Spinal cord (tissue), 10 donors: ENCODE results near the gene TRIM4. TPM values are rescaled to one million over a fixed set of nuclear protein-coding genes. Genes with fewer than 3 reads are reported as not detected.

Source experiments
- DNase-seq, 6 donors: peaks; one replicate each; pipeline versions ENCODE4 v3.0.0 to v3.0.0-alpha.2; 2013 to 2015; ENCODE audit warnings: low spot score in 6 of 6, low read depth in 4 of 6
- H3K27ac ChIP-seq: one replicate; pipeline ENCODE4 v1.5.1; 2013; ENCODE audit warnings: low read depth, low read length, control low read depth
- H3K27me3 ChIP-seq: one replicate; pipeline ENCODE4 v1.6.1; 2013; ENCODE audit warnings: low read length; ENCODE audit not compliant: control insufficient read depth, insufficient read depth
- H3K36me3 ChIP-seq: one replicate; pipeline ENCODE4 v1.6.1; 2013; ENCODE audit warnings: low read length; ENCODE audit not compliant: control insufficient read depth, insufficient read depth
- H3K4me1 ChIP-seq: one replicate; pipeline ENCODE4 v1.6.1; 2013; ENCODE audit warnings: low read length; ENCODE audit not compliant: control insufficient read depth, insufficient read depth
- H3K4me3 ChIP-seq: one replicate; pipeline ENCODE4 v1.5.1; 2013; ENCODE audit warnings: low read depth, low read length, control low read depth
- H3K9me3 ChIP-seq: one replicate; pipeline ENCODE4 v1.6.1; 2013; ENCODE audit warnings: low read length; ENCODE audit not compliant: control insufficient read depth, insufficient read depth
- WGBS: methylation state at CpG from one replicate; pipeline ENCODE4 v1.1.5; 2013; ENCODE audit warnings: missing lambda C conversion rate; ENCODE audit not compliant: insufficient coverage; 5-methylcytosine and 5-hydroxymethylcytosine counted together
- polyA plus RNA-seq, 2 donors: library from polyadenylated mRNA; unstranded; fragments of 120-200 nt; gene quantifications; one replicate each; pipeline ENCODE4 v1.2.1, GENCODE V29; 2013; ENCODE audit not compliant: insufficient read length in 2 of 2
- small RNA-seq: library from RNA; depleted of rRNA; stranded (forward); fragments of <200 nt; gene quantifications from one replicate; pipeline ENCODE3, GENCODE V24; 2014; ENCODE audit warnings: low replicate concordance
- total RNA-seq, 2 donors: library from RNA; depleted of rRNA in 1 of 2; stranded (reverse); fragments of 120-200 nt in 1 of 2; fragments of >200 nt in 1 of 2; gene quantifications; one replicate each; pipeline versions ENCODE4 v1.2.3 to v1.2.4, GENCODE V29; 2013 to 2014
- donor health status: healthy.

TRIM4 gene
- total and polyA plus RNA-seq, 4 donors = 16.7 to 32.5 (median 18.8) TPM

DNA sequence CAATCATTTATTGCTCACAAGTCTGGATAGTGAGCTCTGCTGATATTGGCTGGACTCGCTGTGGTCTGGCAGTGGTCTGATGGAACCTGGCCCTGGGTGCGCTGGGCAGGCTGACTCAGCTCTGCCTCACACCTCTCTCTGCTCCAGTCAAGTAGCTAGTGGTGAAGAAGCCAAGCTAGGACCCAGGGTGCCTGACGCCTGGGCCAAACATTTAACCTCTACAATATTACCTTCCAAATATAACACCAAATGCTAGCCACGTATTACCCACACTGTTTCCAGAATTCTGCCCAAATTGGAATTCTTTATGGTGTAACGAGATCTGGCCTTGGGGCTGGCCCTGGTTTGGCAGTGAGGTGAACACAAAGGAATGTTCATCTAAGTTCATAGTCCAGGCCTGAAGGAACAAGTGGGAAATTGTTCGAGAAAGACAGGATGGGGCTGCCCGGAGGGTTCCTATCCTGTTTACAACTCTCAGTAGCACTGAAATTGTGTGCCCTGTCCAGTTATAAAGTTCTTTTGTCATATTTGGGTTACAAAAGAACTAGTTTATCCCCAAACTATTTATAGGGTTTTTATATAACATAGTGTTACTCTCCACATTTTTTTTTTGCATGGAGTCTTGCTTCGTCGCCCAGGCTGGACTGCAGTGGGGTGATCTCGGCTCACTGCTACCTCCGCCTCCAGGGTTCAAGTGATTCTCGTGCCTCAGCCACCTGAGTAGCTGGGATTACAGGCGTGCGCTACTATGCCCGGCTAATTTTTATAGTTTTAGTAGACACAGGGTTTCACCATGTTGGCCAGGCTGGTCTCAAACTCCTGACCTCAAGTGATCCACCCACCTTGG, 58.8 kb downstream of the TRIM4 start:
- H3K27me3 ChIP-seq = no peaks in the 10 kb centered on the region
- no peaks in the 10 kb centered on the region for H3K4me1 ChIP-seq
- H3K4me3 ChIP-seq = no peak overlapping the region
- WGBS = 87% methylated on average over 12 of the region's 15 CpGs
- H3K9me3 ChIP-seq = peaks cover 5% of the 10 kb centered on the region
- H3K36me3 ChIP-seq = no peaks in the 10 kb centered on the region
- H3K27ac ChIP-seq = peak overlapping the region; percentile 58
- DNase-seq = peak in 1 of 6 donors; percentile 5

DNA sequence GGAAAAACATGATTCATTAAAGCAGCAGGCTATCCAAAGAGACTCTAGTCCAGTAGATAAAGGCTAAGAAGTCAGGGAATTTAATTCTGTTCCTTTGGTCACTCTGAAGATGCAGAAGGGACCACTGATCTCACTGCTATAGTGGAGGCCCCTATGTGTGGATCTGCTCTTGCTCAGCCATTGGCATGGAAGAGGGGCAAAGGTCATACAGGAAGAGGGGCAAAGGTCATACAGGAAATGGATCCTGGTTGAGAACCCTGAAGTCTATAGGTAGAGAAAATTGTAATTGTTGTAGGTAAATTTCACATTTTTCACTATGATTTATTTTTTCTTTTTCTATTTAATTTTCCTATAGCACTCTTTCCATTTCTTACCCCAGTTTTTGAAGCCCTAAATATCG, 64.1 kb downstream of the TRIM4 start:
- H3K36me3 ChIP-seq = no peaks in the 10 kb centered on the region
- WGBS = no CpG with 5 or more reads among the region's 1 CpG
- H3K27me3 ChIP-seq = no peaks in the 10 kb centered on the region
- H3K4me1 ChIP-seq = no peaks in the 10 kb centered on the region
- H3K27ac ChIP-seq = no peak overlapping the region
- no peaks in the 10 kb centered on the region for H3K9me3 ChIP-seq
- no peak overlapping the region for H3K4me3 ChIP-seq
- no peak for DNase-seq

DNA sequence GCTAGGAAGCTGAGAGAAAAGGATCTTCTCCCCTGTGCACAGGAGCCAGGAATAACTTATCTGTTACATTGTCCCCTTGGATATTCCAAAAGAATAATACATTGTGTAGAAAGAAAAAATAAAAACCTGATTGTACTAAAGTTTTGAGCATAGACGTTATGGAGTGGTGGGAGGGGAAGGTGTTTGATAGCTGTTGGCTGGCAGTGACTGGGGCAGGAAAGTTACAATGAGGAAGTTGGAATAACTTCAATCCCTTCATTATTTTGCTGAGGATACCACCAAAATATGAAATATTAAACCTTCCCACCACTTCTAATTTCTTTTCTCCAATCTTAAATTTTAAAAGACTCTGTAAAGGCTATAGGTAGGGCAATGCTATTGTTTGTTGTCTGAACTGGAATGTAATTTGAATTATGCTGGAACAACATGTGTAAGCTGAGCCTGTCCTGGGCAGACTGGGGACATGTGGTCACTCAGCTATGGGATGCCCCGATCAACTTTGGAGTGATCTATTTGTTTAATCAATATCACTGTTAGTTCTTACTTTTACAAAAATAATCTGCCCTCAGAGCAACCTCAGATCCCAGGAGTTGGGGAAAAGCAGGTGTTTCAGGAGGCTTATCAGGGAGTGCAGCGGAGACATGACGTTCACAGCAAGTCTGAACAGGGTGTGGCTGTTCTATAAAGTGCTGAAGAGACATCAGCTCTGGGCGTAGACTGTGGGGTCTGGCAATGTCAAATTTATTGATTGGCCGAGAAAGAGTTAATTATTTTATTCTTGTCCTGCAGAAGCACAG, 70.7 kb downstream of the TRIM4 start:
- WGBS = no CpG with 5 or more reads among the region's 6 CpGs
- Histone ChIP-seq H3K4me1 (no peaks in the 10 kb centered on the region), H3K36me3 (no peaks in the 10 kb centered on the region), H3K9me3 (no peaks in the 10 kb centered on the region), H3K27ac (no peak overlapping the region), H3K27me3 (no peaks in the 10 kb centered on the region), H3K4me3 (no peak overlapping the region)
- no peak for DNase-seq

DNA sequence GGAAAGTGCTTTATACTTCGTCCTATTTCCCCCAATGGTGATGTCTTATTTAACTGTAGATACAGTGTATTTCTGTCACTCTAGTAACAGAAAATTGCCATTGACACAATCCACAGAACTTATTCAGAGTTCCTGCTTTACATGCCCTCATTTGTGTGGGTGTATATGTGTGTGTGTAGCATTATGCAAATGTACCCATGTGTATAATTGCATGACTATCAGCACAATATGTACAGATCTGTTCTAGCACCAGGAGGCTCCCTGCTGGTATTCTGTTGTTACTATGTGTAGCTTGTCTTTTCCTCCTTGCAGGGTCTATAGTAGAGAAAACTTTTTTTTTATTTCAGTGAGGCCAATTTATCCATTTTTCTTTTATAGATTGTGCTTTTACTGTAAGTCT, 75.0 kb downstream of the TRIM4 start:
- no peak overlapping the region for H3K4me3 ChIP-seq
- H3K36me3 ChIP-seq = no peaks in the 10 kb centered on the region
- DNase-seq = no peak
- no peak overlapping the region for H3K27ac ChIP-seq
- no peaks in the 10 kb centered on the region for H3K9me3 ChIP-seq
- no peaks in the 10 kb centered on the region for H3K27me3 ChIP-seq
- H3K4me1 ChIP-seq = no peaks in the 10 kb centered on the region
- WGBS = no CpG with 5 or more reads among the region's 1 CpG

DNA sequence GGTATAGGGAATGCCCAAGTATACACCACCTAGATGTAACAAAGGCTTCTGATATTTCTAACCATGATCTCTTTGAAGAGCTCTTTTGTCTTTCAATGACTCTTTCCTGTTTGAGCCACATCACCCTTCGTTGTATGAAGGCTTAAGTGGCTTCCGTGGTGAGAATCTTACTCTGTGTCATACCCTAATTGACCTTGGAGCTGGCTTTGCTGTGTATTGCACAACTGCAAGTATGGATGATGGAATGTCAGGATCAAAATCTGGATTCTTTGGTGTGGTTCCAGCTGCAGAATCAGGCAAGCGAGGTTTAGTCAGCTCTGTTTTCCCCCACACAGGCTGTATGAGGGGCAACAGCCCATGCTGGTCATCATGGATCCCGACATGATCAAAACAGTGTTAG, 75.5 kb downstream of the TRIM4 start:
- WGBS = 94% methylated on average over 2 of the region's 4 CpGs
- no peaks in the 10 kb centered on the region for H3K4me1 ChIP-seq

DNA sequence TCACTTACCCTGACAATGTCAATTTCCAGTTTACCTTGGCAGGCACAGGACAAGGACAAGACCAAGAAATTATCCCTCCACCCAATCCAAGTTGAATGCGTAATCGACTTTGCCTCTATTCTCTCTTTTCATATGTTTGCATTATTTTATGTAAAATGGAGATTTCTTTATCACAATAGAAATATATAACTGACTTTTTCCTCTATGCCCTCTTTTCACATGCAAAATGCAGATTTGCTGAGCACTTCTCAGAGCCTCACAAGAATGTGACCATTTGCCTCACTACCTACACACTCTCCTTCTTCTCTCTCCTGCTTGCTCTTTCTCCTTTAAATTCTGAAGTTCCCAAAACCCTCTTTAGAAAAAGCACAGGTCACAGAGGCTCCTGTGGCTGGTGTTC, 76.4 kb downstream of the TRIM4 start:
- DNase-seq = no peak
- H3K9me3 ChIP-seq = no peaks in the 10 kb centered on the region
- no peak overlapping the region for H3K4me3 ChIP-seq
- WGBS = no CpG with 5 or more reads among the region's 2 CpGs
- no peak overlapping the region for H3K27ac ChIP-seq
- H3K4me1 ChIP-seq = no peaks in the 10 kb centered on the region
- no peaks in the 10 kb centered on the region for H3K27me3 ChIP-seq
- no peaks in the 10 kb centered on the region for H3K36me3 ChIP-seq

More for the DNA sequence above, 75.5 kb downstream of the TRIM4 start:
- peak overlapping the region; percentile 54 for H3K27ac ChIP-seq
- no peaks in the 10 kb centered on the region for H3K9me3 ChIP-seq
- no peaks in the 10 kb centered on the region for H3K36me3 ChIP-seq
- no peak overlapping the region for H3K4me3 ChIP-seq
- no peaks in the 10 kb centered on the region for H3K27me3 ChIP-seq
- DNase-seq = no peak

Small RNA genes lying within 50 kb of the gene (small RNA-seq; reads per million reads assigned to genes)
- gene AC011904.1 (not detected), gene CYP3A52P (not detected), gene RF00019 (not detected), gene RF00561 (not detected)

Other genes starting within 250 kb of the TRIM4 start
- 1 to 10 TPM; 7.2 to 8.4 TPM for gene CYP3A5, start 239.5 kb downstream of the TRIM4 start, total RNA-seq
- gene CYP3A5, start 239.5 kb downstream of the TRIM4 start, polyA plus RNA-seq = 1 to 10 TPM; 2.6 TPM
- 1 to 10 TPM in 1 of 2 donors, not detected in 1; 1.3 TPM for gene CYP3A7, start 184.3 kb downstream of the TRIM4 start, total RNA-seq
- under 1 TPM in 1 of 2 donors, not detected in 1; 0.66 TPM for gene CYP3A7, start 184.3 kb downstream of the TRIM4 start, polyA plus RNA-seq
- gene CYP3A4, start 135.3 kb downstream of the TRIM4 start, total RNA-seq = under 1 TPM in 1 of 2 donors, not detected in 1; 0.11 TPM
- gene CYP3A4, start 135.3 kb downstream of the TRIM4 start, polyA plus RNA-seq = under 1 TPM; 0.27 to 0.40 TPM
- gene CYP3A43, start 91.5 kb downstream of the TRIM4 start, total RNA-seq = under 1 TPM in 1 of 2 donors, not detected in 1; 0.22 TPM
- under 1 TPM; 0.25 to 0.51 TPM for gene CYP3A43, start 91.5 kb downstream of the TRIM4 start, polyA plus RNA-seq
- gene OR2AE1, start 42.5 kb downstream of the TRIM4 start, total RNA-seq = under 1 TPM in 1 of 2 donors, not detected in 1; 0.20 TPM
- gene OR2AE1, start 42.5 kb downstream of the TRIM4 start, polyA plus RNA-seq = under 1 TPM in 1 of 2 donors, not detected in 1; 0.24 TPM
- 10 to 100 TPM in 1 of 2 donors, 1 to 10 TPM in 1; 4.5 to 12.6 TPM for gene GJC3, start 10.1 kb upstream of the TRIM4 start, total RNA-seq
- gene GJC3, start 10.1 kb upstream of the TRIM4 start, polyA plus RNA-seq = 1 to 10 TPM in 1 of 2 donors, under 1 TPM in 1; 1.00 to 1.7 TPM
- 1 to 10 TPM; 4.5 to 6.3 TPM for gene AZGP1, start 56.5 kb upstream of the TRIM4 start, total RNA-seq
- gene AZGP1, start 56.5 kb upstream of the TRIM4 start, polyA plus RNA-seq = 1 to 10 TPM in 1 of 2 donors, under 1 TPM in 1; 0.79 to 3.0 TPM
- 10 to 100 TPM; 60.3 to 97.3 TPM for gene ZKSCAN1, start 96.1 kb upstream of the TRIM4 start, total RNA-seq
- gene ZKSCAN1, start 96.1 kb upstream of the TRIM4 start, polyA plus RNA-seq = 10 to 100 TPM; 51.7 to 53.4 TPM
- 10 to 100 TPM; 10.3 to 27.7 TPM for gene ZSCAN21, start 130.2 kb upstream of the TRIM4 start, total RNA-seq
- gene ZSCAN21, start 130.2 kb upstream of the TRIM4 start, polyA plus RNA-seq = 10 to 100 TPM; 17.2 to 21.2 TPM
- gene ZNF3, start 162.2 kb upstream of the TRIM4 start, total RNA-seq = 10 to 100 TPM; 28.5 to 49.3 TPM
- gene ZNF3, start 162.2 kb upstream of the TRIM4 start, polyA plus RNA-seq = 10 to 100 TPM; 33.6 to 35.6 TPM
- gene COPS6, start 169.4 kb upstream of the TRIM4 start, total RNA-seq = 10 to 100 TPM; 59.9 to 78.4 TPM
- gene COPS6, start 169.4 kb upstream of the TRIM4 start, polyA plus RNA-seq = 100 to 1,000 TPM; 147 to 167 TPM
- gene MCM7, start 181.9 kb upstream of the TRIM4 start, total RNA-seq = 10 to 100 TPM; 36.7 to 71.5 TPM
- gene MCM7, start 181.9 kb upstream of the TRIM4 start, polyA plus RNA-seq = 10 to 100 TPM; 88.3 to 94.7 TPM
- gene AP4M1, start 182.1 kb upstream of the TRIM4 start, total RNA-seq = 10 to 100 TPM; 18.2 to 27.4 TPM
- 10 to 100 TPM; 31.4 to 47.7 TPM for gene AP4M1, start 182.1 kb upstream of the TRIM4 start, polyA plus RNA-seq
- 10 to 100 TPM; 25.3 to 26.7 TPM for gene TAF6, start 199.8 kb upstream of the TRIM4 start, total RNA-seq
- 10 to 100 TPM; 61.9 to 73.2 TPM for gene TAF6, start 199.8 kb upstream of the TRIM4 start, polyA plus RNA-seq
- gene CNPY4, start 200.1 kb upstream of the TRIM4 start, total RNA-seq = 10 to 100 TPM; 22.5 to 65.7 TPM
- 10 to 100 TPM; 29.9 to 33.3 TPM for gene CNPY4, start 200.1 kb upstream of the TRIM4 start, polyA plus RNA-seq
- gene MBLAC1, start 207.4 kb upstream of the TRIM4 start, total RNA-seq = 1 to 10 TPM; 3.1 to 4.8 TPM
- gene MBLAC1, start 207.4 kb upstream of the TRIM4 start, polyA plus RNA-seq = 1 to 10 TPM; 5.2 to 5.8 TPM
- 100 to 1,000 TPM in 1 of 2 donors, 10 to 100 TPM in 1; 59.2 to 155 TPM for gene LAMTOR4, start 229.4 kb upstream of the TRIM4 start, total RNA-seq
- 100 to 1,000 TPM; 132 to 160 TPM for gene LAMTOR4, start 229.4 kb upstream of the TRIM4 start, polyA plus RNA-seq
- 10 to 100 TPM in 1 of 2 donors, 1 to 10 TPM in 1; 9.4 to 14.6 TPM for gene TRAPPC14, start 239.2 kb upstream of the TRIM4 start, total RNA-seq
- 10 to 100 TPM; 47.4 to 54.1 TPM for gene TRAPPC14, start 239.2 kb upstream of the TRIM4 start, polyA plus RNA-seq
- gene GAL3ST4, start 249.1 kb upstream of the TRIM4 start, total RNA-seq = 1 to 10 TPM; 5.0 to 8.6 TPM
- gene GAL3ST4, start 249.1 kb upstream of the TRIM4 start, polyA plus RNA-seq = 10 to 100 TPM; 21.6 to 23.1 TPM